ENCODE data around the gene NCBP2L. TPM values are rescaled to one million over a fixed set of nuclear protein-coding genes. Genes with fewer than 3 reads are reported as not detected.

NCBP2L gene
- total and polyA plus RNA-seq, 2 experiments from 2014 or later = not detected

Other genes with a start within 250 kb of the NCBP2L start
- gene PRPS1, start 149.2 kb upstream of the NCBP2L start, total RNA-seq (2014; rRNA removed; shearing (Covaris generic)) = 149 and 189 TPM in 2 replicates
- 91.1 and 93.6 TPM in 2 replicates for gene PRPS1, start 149.2 kb upstream of the NCBP2L start, polyA plus RNA-seq (2016; fragmentation: Nextera tagmentation; extraction: Ambion mirVana)
- 10.9 and 20.0 TPM in 2 replicates for gene TSC22D3, start 1.9 kb upstream of the NCBP2L start, total RNA-seq (2014; rRNA removed; shearing (Covaris generic))
- gene TSC22D3, start 1.9 kb upstream of the NCBP2L start, polyA plus RNA-seq (2016; fragmentation: Nextera tagmentation; extraction: Ambion mirVana) = 10.2 and 12.6 TPM in 2 replicates
- gene MID2, start 48.1 kb downstream of the NCBP2L start, total RNA-seq (2014; rRNA removed; shearing (Covaris generic)) = 2.1 and 3.0 TPM in 2 replicates
- 0.31 and 0.84 TPM in 2 replicates for gene MID2, start 48.1 kb downstream of the NCBP2L start, polyA plus RNA-seq (2016; fragmentation: Nextera tagmentation; extraction: Ambion mirVana)
- 0.78 TPM in 1 of 2 replicates, not detected in the other for gene TEX13B, start 204.6 kb downstream of the NCBP2L start, total RNA-seq (2014; rRNA removed; shearing (Covaris generic))
- gene TEX13B, start 204.6 kb downstream of the NCBP2L start, polyA plus RNA-seq (2016; fragmentation: Nextera tagmentation; extraction: Ambion mirVana) = 0.16 and 0.23 TPM in 2 replicates

Data from GM23338 (cell line).